OCI-LY7 (cell line): ENCODE results near the gene TTC39A. TPM values are rescaled to one million over a fixed set of nuclear protein-coding genes. Genes with fewer than 3 reads are reported as not detected.

Experiments
- BruUV-seq: library from RNA; stranded (reverse); fragments of 400-500 nt; replicated peaks from 2 replicates; lab custom pipeline; 2021; lab: Mats Ljungman, UMichigan
- CTCF ChIA-PET: fragments of 300-600 bp; sonication (Branson Sonifier 250); formaldehyde crosslinking; loops from one replicate; lab custom pipeline; 2022; ENCODE audit warnings: antibody characterized with exemption; ENCODE audit not compliant: unreplicated experiment; lab: Charles Lee
- POLR2A ChIA-PET: fragments of 300-600 bp; sonication (Branson Sonifier 250); formaldehyde crosslinking; loops from one replicate; lab custom pipeline; 2022; ENCODE audit warnings: antibody characterized with exemption; lab: Charles Lee
- DNase-seq: peaks from one replicate; pipeline ENCODE4 v3.0.0-alpha.2; 2015; ENCODE audit warnings: low spot score
- H2AFZ ChIP-seq: fragments of 200-600 bp; sonication (generic), shearing (Covaris generic); 2 replicates; pipeline ENCODE4 v1.6.1; 2014; ENCODE audit warnings: mild to moderate bottlenecking, antibody characterized with exemption, low read length, moderate library complexity
- H3K27ac ChIP-seq: fragments of 200-600 bp; sonication (generic); 2 replicates; pipeline ENCODE4 v1.5.1; 2014; ENCODE audit warnings: mixed run types, low read depth, mild to moderate bottlenecking, moderate library complexity, low read length, inconsistent platforms; ENCODE audit not compliant: poor library complexity, severe bottlenecking
- H3K36me3 ChIP-seq: fragments of 200-600 bp; sonication (generic); 2 replicates; pipeline ENCODE4 v1.6.1; 2014; ENCODE audit warnings: mild to moderate bottlenecking, antibody characterized with exemption, low read length, moderate library complexity, mixed read lengths; ENCODE audit not compliant: insufficient read depth
- H3K4me1 ChIP-seq: fragments of 200-600 bp; sonication (generic); 2 replicates; pipeline ENCODE4 v1.5.1; 2014; ENCODE audit warnings: mild to moderate bottlenecking, low read length; ENCODE audit not compliant: insufficient read depth, poor library complexity, severe bottlenecking
- H3K4me2 ChIP-seq: fragments of 200-600 bp; sonication (generic); 2 replicates; pipeline ENCODE4 v1.6.1; 2014; ENCODE audit warnings: mild to moderate bottlenecking, low read length
- H3K4me3 ChIP-seq: fragments of 200-600 bp; sonication (generic); 2 replicates; pipeline ENCODE4 v1.5.1; 2014; ENCODE audit warnings: mild to moderate bottlenecking, low read depth, low read length; ENCODE audit not compliant: poor library complexity, severe bottlenecking
- H3K79me2 ChIP-seq: fragments of 200-600 bp; sonication (generic); 2 replicates; pipeline ENCODE4 v1.6.1; 2016; ENCODE audit warnings: low read depth, mild to moderate bottlenecking, low read length, moderate library complexity, mixed read lengths; ENCODE audit not compliant: insufficient read depth
- H3K9me2 ChIP-seq: fragments of 200-600 bp; sonication (generic); 2 replicates; pipeline ENCODE4 v1.6.1; 2016; ENCODE audit warnings: mild to moderate bottlenecking, low read length, mixed read lengths; ENCODE audit not compliant: insufficient read depth
- H3K9me3 ChIP-seq: fragments of 200-600 bp; sonication (generic); 2 replicates; pipeline ENCODE4 v1.6.1; 2014; ENCODE audit warnings: mild to moderate bottlenecking, mixed run types, low read length, mixed read lengths
- H4K20me1 ChIP-seq: fragments of 200-600 bp; sonication (generic); 2 replicates; pipeline ENCODE4 v1.6.1; 2014; ENCODE audit warnings: mild to moderate bottlenecking, antibody characterized with exemption, low read length, moderate library complexity, mixed read lengths; ENCODE audit not compliant: insufficient read depth
- CTCF ChIP-seq: fragments of 200-600 bp; sonication (generic); conservative IDR thresholded peaks from 2 replicates; pipeline ENCODE4 v1.5.1; 2014; ENCODE audit warnings: mild to moderate bottlenecking, antibody characterized with exemption, low read length, moderate library complexity, mixed read lengths
- EZH2phosphoT487 ChIP-seq: fragments of 200-600 bp; sonication (generic); IDR thresholded peaks from 2 replicates; pipeline ENCODE4 v1.6.1; 2018; ENCODE audit warnings: low read depth, borderline replicate concordance, mild to moderate bottlenecking, mixed run types, antibody characterized with exemption, low read length, moderate library complexity, mixed read lengths
- intact Hi-C: fragments of 100-400 bp; cut with micrococcal nuclease; formaldehyde crosslinking; loops from one replicate; pipeline ENCODE4 v1.10.0; 2022; ENCODE audit not compliant: unreplicated experiment
- total RNA-seq, 2 experiments: library from RNA; depleted of rRNA in 1 of 2; stranded (reverse); fragments of >200 nt in 1 of 2; shearing (Covaris generic) in 1 of 2; gene quantifications; 2 replicates each; pipeline ENCODE4 v1.2.3, GENCODE V29; 2014 to 2022

The TTC39A gene
- total RNA-seq, 2 experiments from 2014 or later = not detected

- H3K36me3 ChIP-seq = no peaks in the 10 kb centered on the region
- TF ChIP-seq EZH2phosphoT487 (no peak), CTCF (no peak)
- BruUV-seq = no TSS peak
- intact Hi-C loops = no loop called here
- no peaks in the 10 kb centered on the region for H4K20me1 ChIP-seq
- no peak overlapping the region for H3K27ac ChIP-seq
- H3K4me1 ChIP-seq = no peaks in the 10 kb centered on the region
- H3K4me3 ChIP-seq = no peak overlapping the region
- H2AFZ ChIP-seq = no peak overlapping the region
- H3K79me2 ChIP-seq = no peaks in the 10 kb centered on the region
- CTCF ChIA-PET = no interaction called here
- H3K4me2 ChIP-seq = no peak overlapping the region
- no peak for DNase-seq
- H3K9me2 ChIP-seq = no peaks in the 10 kb centered on the region
- POLR2A ChIA-PET = no interaction called here
- no peaks in the 10 kb centered on the region for H3K9me3 ChIP-seq
These were observed 80.9 kb downstream of the TTC39A start for GRCh38 chr1:51249445-51249844.

GRCh38 chr1:51247499-51247898 is 82.9 kb downstream of the TTC39A start:
- no peak overlapping the region for H3K27ac ChIP-seq
- no peaks in the 10 kb centered on the region for H3K9me2 ChIP-seq
- no peaks in the 10 kb centered on the region for H3K9me3 ChIP-seq
- BruUV-seq = no TSS peak
- no peak overlapping the region for H3K4me3 ChIP-seq
- CTCF ChIA-PET = interaction anchor here (0.6 kb wide), 1 partner anchor 619 kb away, joined by 3 read pairs; no protein-coding TSS in a partner anchor
- TF ChIP-seq CTCF (no peak), EZH2phosphoT487 (no peak)
- intact Hi-C loops = no loop called here
- no peaks in the 10 kb centered on the region for H3K79me2 ChIP-seq
- H2AFZ ChIP-seq = no peak overlapping the region
- no peak overlapping the region for H3K4me2 ChIP-seq
- no peak for DNase-seq
- H3K4me1 ChIP-seq = no peaks in the 10 kb centered on the region
- POLR2A ChIA-PET = interaction anchor here (0.7 kb wide), 1 partner anchor 444 kb away, joined by 3 read pairs; no protein-coding TSS in a partner anchor
- no peaks in the 10 kb centered on the region for H4K20me1 ChIP-seq
- no peaks in the 10 kb centered on the region for H3K36me3 ChIP-seq

- no peak overlapping the region for H2AFZ ChIP-seq
- no peak overlapping the region for H3K4me2 ChIP-seq
- no peaks in the 10 kb centered on the region for H3K36me3 ChIP-seq
- DNase-seq = no peak
- CTCF ChIA-PET = interaction anchor here (0.6 kb wide), 1 partner anchor 620 kb away, joined by 3 read pairs; no protein-coding TSS in a partner anchor
- H3K27ac ChIP-seq = no peak overlapping the region
- H3K4me1 ChIP-seq = no peaks in the 10 kb centered on the region
- TF ChIP-seq CTCF = no peak
- TF ChIP-seq EZH2phosphoT487 = no peak
- intact Hi-C loops = no loop called here
- no peaks in the 10 kb centered on the region for H3K9me3 ChIP-seq
- no peaks in the 10 kb centered on the region for H3K9me2 ChIP-seq
- POLR2A ChIA-PET = interaction anchor here (0.6 to 0.7 kb wide), 2 partner anchors 444 to 563 kb away, joined by 3 to 6 read pairs; no protein-coding TSS in a partner anchor
- H3K4me3 ChIP-seq = no peak overlapping the region
- no peaks in the 10 kb centered on the region for H3K79me2 ChIP-seq
- no TSS peak for BruUV-seq
- H4K20me1 ChIP-seq = no peaks in the 10 kb centered on the region
These were observed 83.3 kb downstream of the TTC39A start for GRCh38 chr1:51247022-51247421.
